NCI-H460 (cell line): ENCODE measurements around the gene DOC2A. TPM values are rescaled to one million over a fixed set of nuclear protein-coding genes. Genes with fewer than 3 reads are reported as not detected.
"Not testable (repeated sequence)": the region's sequence is repeated elsewhere in the genome, so short reads cannot be mapped to it uniquely, and the experiment has no call there.

Experiments
- DNase-seq: peaks from one replicate; pipeline ENCODE4 v3.0.0-alpha.2; 2016; ENCODE audit warnings: low read depth; ENCODE audit errors: extremely low read depth
- polyA plus RNA-seq: library from polyadenylated mRNA; depleted of rRNA; stranded (reverse); fragments of >200 nt; gene quantifications from 2 replicates; pipeline ENCODE4 v1.2.3, GENCODE V29; 2014; cell fraction: nucleus; rRNA removed
- total RNA-seq: library from RNA; depleted of rRNA; stranded (reverse); fragments of >200 nt; shearing (Covaris generic); gene quantifications from 2 replicates; pipeline ENCODE4 v1.2.3, GENCODE V29; 2014; rRNA removed

The DOC2A gene
- total RNA-seq: 0.61 and 1.1 TPM in 2 replicates
- polyA plus RNA-seq: 6.3 and 10.4 TPM in 2 replicates

GRCh38 chr16:30010844-30011713 lies at the start of gene DOC2A:
Gene DOC2A (minus strand): TSS chr16:30011027. CDS start chr16:30010222, 805 bp downstream.
- DNase-seq: no peak

- no peak for DNase-seq
These were observed 49.5 kb upstream of the DOC2A start for GRCh38 chr16:30060346-30060745.

- DNase-seq: no peak
These were observed 44.2 kb upstream of the DOC2A start for GRCh38 chr16:30054959-30055553.

GRCh38 chr16:30054451-30054850 lies 43.6 kb upstream of the DOC2A start:
- no peak for DNase-seq

GRCh38 chr16:30053376-30054015 lies 42.7 kb upstream of the DOC2A start:
- DNase-seq: no peak

- peak; percentile 84 for DNase-seq
These were observed 42.0 kb upstream of the DOC2A start for GRCh38 chr16:30052671-30053372.

GRCh38 chr16:30051518-30051917 lies 40.7 kb upstream of the DOC2A start:
- DNase-seq: no peak

GRCh38 chr16:30049871-30050270 lies 39.0 kb upstream of the DOC2A start:
- DNase-seq: no peak

GRCh38 chr16:30046588-30046987 lies 35.8 kb upstream of the DOC2A start:
- no peak for DNase-seq

GRCh38 chr16:30046178-30046577 lies 35.4 kb upstream of the DOC2A start:
- DNase-seq: no peak

- no peak for DNase-seq
These were observed 31.0 kb upstream of the DOC2A start for GRCh38 chr16:30041841-30042240.

- not testable (repeated sequence) for DNase-seq
These were observed 29.9 kb upstream of the DOC2A start for GRCh38 chr16:30040690-30041089.

- no peak for DNase-seq
These were observed 29.4 kb upstream of the DOC2A start for GRCh38 chr16:30040221-30040620.

GRCh38 chr16:30033270-30033669 lies 22.4 kb upstream of the DOC2A start:
- DNase-seq: no peak

GRCh38 chr16:30032083-30032819 lies 21.4 kb upstream of the DOC2A start:
- peak; percentile 65 for DNase-seq

- DNase-seq: no peak
These were observed 20.7 kb upstream of the DOC2A start for GRCh38 chr16:30031477-30031918.

- no peak for DNase-seq
These were observed 20.1 kb upstream of the DOC2A start, which contains the start of gene TLCD3B for GRCh38 chr16:30030841-30031413. Gene TLCD3B (minus strand): TSS chr16:30031271. CDS start chr16:30030527, 744 bp downstream.

GRCh38 chr16:30030011-30030685 lies 19.3 kb upstream of the DOC2A start:
- DNase-seq: no peak
